Pons (tissue), 1 donor: ENCODE measurements around the gene IL11RA.
A peak's percentile ranks its signal among the peaks of the same experiment; 100 is the strongest.

Source experiments
- DNase-seq: peaks from one replicate; pipeline ENCODE4 v3.0.0-alpha.2; 2016; ENCODE audit warnings: low spot score

The IL11RA gene

GRCh38 chr9:34687276-34688030, 35.5 kb downstream of the IL11RA start:
- DNase-seq = no peak

- no peak for DNase-seq
These were observed 36.5 kb downstream of the IL11RA start for GRCh38 chr9:34688329-34689115.

- DNase-seq = no peak
These were observed 37.1 kb downstream of the IL11RA start for GRCh38 chr9:34689116-34689470.

- DNase-seq = no peak
These were observed 37.5 kb downstream of the IL11RA start for GRCh38 chr9:34689512-34689911.

- DNase-seq = no peak
These were observed 39.3 kb downstream of the IL11RA start, which contains the start of gene CCL19 for GRCh38 chr9:34690983-34691935. TSS of gene CCL19 (minus strand) at chr9:34691276. CDS start at chr9:34691139, 137 bp downstream.

GRCh38 chr9:34691936-34692315, 39.9 kb downstream of the IL11RA start:
- no peak for DNase-seq

GRCh38 chr9:34693560-34693959, 41.6 kb downstream of the IL11RA start:
- DNase-seq = no peak

- no peak for DNase-seq
These were observed 42.8 kb downstream of the IL11RA start for GRCh38 chr9:34694811-34695210.

- peak; percentile 37 for DNase-seq
These were observed 49.2 kb downstream of the IL11RA start for GRCh38 chr9:34701023-34701768.

- peak; percentile 74 for DNase-seq
These were observed 50.1 kb downstream of the IL11RA start for GRCh38 chr9:34701769-34702736.

GRCh38 chr9:34707130-34707529, 55.1 kb downstream of the IL11RA start:
- DNase-seq = no peak

GRCh38 chr9:34709196-34709978, 57.4 kb downstream of the IL11RA start:
- DNase-seq = no peak

- DNase-seq = no peak
These were observed 58.0 kb downstream of the IL11RA start, which contains the start of gene CCL21 for GRCh38 chr9:34710023-34710422. TSS of gene CCL21 (minus strand) at chr9:34710136. CDS start at chr9:34710066, 70 bp downstream.
